Trophoblast cell (in vitro differentiated cells and primary cell): Measurements from ENCODE around the gene CAMSAP1.

ENCODE experiments used
- DNase-seq, 2 donors: peaks; one replicate each; pipeline ENCODE4 v3.0.0-alpha.2; 2016
- H2AFZ ChIP-seq: 2 replicates; pipeline ENCODE4 v1.6.1; 2013; ENCODE audit warnings: low read length, moderate library complexity, mild to moderate bottlenecking; ENCODE audit not compliant: insufficient read depth, poor library complexity
- H2AK5ac ChIP-seq: 2 replicates; pipeline ENCODE4 v1.6.1; 2013; ENCODE audit warnings: mild to moderate bottlenecking, low read length
- H2BK120ac ChIP-seq: 2 replicates; pipeline ENCODE4 v1.6.1; 2013; ENCODE audit warnings: low read length, mild to moderate bottlenecking, moderate library complexity; ENCODE audit not compliant: insufficient read depth, poor library complexity
- H2BK12ac ChIP-seq: 2 replicates; pipeline ENCODE4 v1.6.1; 2013; ENCODE audit warnings: mild to moderate bottlenecking, low read length, moderate library complexity
- H2BK5ac ChIP-seq: 2 replicates; pipeline ENCODE4 v1.6.1; 2013; ENCODE audit warnings: low read length, low read depth, moderate library complexity, mild to moderate bottlenecking; ENCODE audit not compliant: poor library complexity
- H3K14ac ChIP-seq: 2 replicates; pipeline ENCODE4 v1.6.1; 2013; ENCODE audit warnings: mild to moderate bottlenecking, low read length
- H3K18ac ChIP-seq: 2 replicates; pipeline ENCODE4 v1.6.1; 2013; ENCODE audit warnings: mild to moderate bottlenecking, low read length
- H3K23ac ChIP-seq: 2 replicates; pipeline ENCODE4 v1.6.1; 2013; ENCODE audit warnings: low read length
- H3K27ac ChIP-seq: 2 replicates; pipeline ENCODE4 v1.5.1; 2013; ENCODE audit warnings: low read depth, mild to moderate bottlenecking, inconsistent platforms, low read length, moderate library complexity
- H3K27me3 ChIP-seq: 2 replicates; pipeline ENCODE4 v1.6.1; 2013; ENCODE audit warnings: inconsistent platforms, mild to moderate bottlenecking, low read length, moderate library complexity; ENCODE audit not compliant: insufficient read depth
- H3K36me3 ChIP-seq, 2 experiments: 1 replicate in 1 of 2; 2 replicates in 1 of 2; pipeline ENCODE4 v1.6.1; 2013; ENCODE audit warnings: low read length in 2 of 2, mild to moderate bottlenecking in 2 of 2, moderate library complexity in 1 of 2; ENCODE audit not compliant: insufficient read depth in 2 of 2, control insufficient read depth in 1 of 2
- H3K4ac ChIP-seq: 2 replicates; pipeline ENCODE4 v1.6.1; 2013; ENCODE audit warnings: low read depth, mild to moderate bottlenecking, low read length, moderate library complexity
- H3K4me1 ChIP-seq, 2 experiments: 1 replicate in 1 of 2; 2 replicates in 1 of 2; pipeline ENCODE4 v1.6.1; 2013; ENCODE audit warnings: low read length in 2 of 2, mild to moderate bottlenecking in 2 of 2, moderate library complexity in 1 of 2; ENCODE audit not compliant: insufficient read depth in 2 of 2, control insufficient read depth in 1 of 2
- H3K4me2 ChIP-seq: 2 replicates; pipeline ENCODE4 v1.6.1; 2013; ENCODE audit warnings: inconsistent platforms, mild to moderate bottlenecking, low read length, moderate library complexity
- H3K4me3 ChIP-seq: 2 replicates; pipeline ENCODE4 v1.5.1; 2013; ENCODE audit warnings: mild to moderate bottlenecking, low read depth, low read length, inconsistent platforms
- H3K79me1 ChIP-seq: one replicate; pipeline ENCODE4 v1.6.1; 2013; ENCODE audit warnings: low read length
- H3K79me2 ChIP-seq: 2 replicates; pipeline ENCODE4 v1.6.1; 2013; ENCODE audit warnings: low read length, mild to moderate bottlenecking; ENCODE audit not compliant: control insufficient read depth, insufficient read depth, poor library complexity
- H3K9ac ChIP-seq: 2 replicates; pipeline ENCODE4 v1.6.1; 2013; ENCODE audit warnings: mild to moderate bottlenecking, low read length
- H3K9me3 ChIP-seq: 2 replicates; pipeline ENCODE4 v1.6.1; 2013; ENCODE audit warnings: low read depth, mild to moderate bottlenecking, control low read depth, inconsistent platforms, low read length; ENCODE audit not compliant: insufficient read depth
- H4K12ac ChIP-seq: 2 replicates; pipeline ENCODE4 v1.6.1; 2013; ENCODE audit warnings: low read depth, mild to moderate bottlenecking, low read length, moderate library complexity
- H4K8ac ChIP-seq: 2 replicates; pipeline ENCODE4 v1.6.1; 2013; ENCODE audit warnings: low read depth, mild to moderate bottlenecking, low read length, moderate library complexity
- H4K91ac ChIP-seq: one replicate; pipeline ENCODE4 v1.6.1; 2013; ENCODE audit warnings: low read depth, mild to moderate bottlenecking, low read length, moderate library complexity
- WGBS: extraction: QIAGEN DNeasy Blood & Tissue Kit; methylation state at CpG from one replicate; pipeline ENCODE4 v1.1.7; 2013; ENCODE audit warnings: missing lambda C conversion rate; ENCODE audit not compliant: insufficient read length, insufficient coverage; ENCODE audit errors: extremely low coverage; 5-methylcytosine and 5-hydroxymethylcytosine counted together

CAMSAP1 gene

DNA sequence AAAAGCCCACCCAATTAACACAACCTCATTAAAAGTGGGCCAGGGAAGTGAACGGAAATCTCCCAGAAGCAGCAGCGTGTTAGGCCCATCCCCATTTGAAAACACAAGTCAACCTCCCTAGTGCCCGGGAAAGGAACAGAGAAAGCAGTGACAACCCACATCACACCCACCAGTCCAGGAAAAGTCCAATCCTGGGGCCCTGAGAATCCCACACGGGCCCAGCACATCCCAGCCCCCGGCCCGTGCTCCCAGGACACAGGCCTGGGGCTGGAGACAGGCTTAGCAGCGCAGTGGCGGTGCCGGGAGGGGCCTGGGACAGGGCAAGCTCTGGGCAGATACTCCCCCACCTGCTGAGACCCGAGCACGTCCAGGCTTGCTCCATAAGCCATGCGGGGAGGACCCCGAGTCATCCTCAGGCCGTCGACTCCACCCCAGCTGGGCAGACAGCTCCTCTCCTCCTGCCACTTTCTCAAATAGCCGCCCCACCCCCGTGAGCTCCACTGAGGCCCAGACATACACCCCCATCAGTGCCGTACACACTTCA, 104.4 kb downstream of the CAMSAP1 start:
- Histone ChIP-seq H3K4me2 (no peak overlapping the region), H2BK12ac (no peak overlapping the region), H3K9ac (no peak overlapping the region), H3K14ac (no peak overlapping the region), H3K4ac (no peak overlapping the region), H3K27ac (no peak overlapping the region), H3K36me3 (peaks cover 0 to 4% of the 10 kb centered on the region in 2 experiments), H2AFZ (no peak overlapping the region), H3K79me2 (no peaks in the 10 kb centered on the region), H3K27me3 (no peaks in the 10 kb centered on the region), H3K4me3 (no peak overlapping the region), H3K23ac (no peak overlapping the region), H4K12ac (no peak overlapping the region), H3K4me1 (peaks cover 3 to 7% of the 10 kb centered on the region in 2 experiments), H3K9me3 (peaks cover 7% of the 10 kb centered on the region), H2BK120ac (no peak overlapping the region), H3K18ac (no peak overlapping the region), H4K8ac (no peak overlapping the region), H2AK5ac (no peak overlapping the region), H2BK5ac (no peak overlapping the region), H3K79me1 (no peaks in the 10 kb centered on the region), H4K91ac (no peak overlapping the region)
- no peak for DNase-seq
- WGBS = no CpG with 5 or more reads among the region's 18 CpGs

DNA sequence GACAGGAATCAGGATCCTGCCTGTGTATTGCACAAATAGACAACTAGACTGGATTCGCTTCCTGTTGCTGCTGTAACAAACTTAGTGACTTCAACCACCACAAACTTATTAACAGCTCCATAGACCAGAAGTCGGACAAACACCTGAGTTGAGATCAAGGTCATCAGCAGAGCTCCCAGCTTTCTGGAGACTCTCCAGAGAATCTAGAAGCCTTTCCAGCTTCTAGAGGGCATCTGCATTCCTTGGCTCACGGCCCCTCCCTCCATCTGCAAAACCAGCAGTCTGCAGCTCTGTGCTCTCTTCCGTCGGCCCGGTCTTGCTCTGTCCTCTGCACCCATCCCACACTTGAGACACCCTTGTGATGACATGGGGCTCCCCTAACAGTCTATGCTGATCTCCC, 106.3 kb downstream of the CAMSAP1 start:
- Histone ChIP-seq H3K27me3 (no peaks in the 10 kb centered on the region), H3K23ac (no peak overlapping the region), H4K12ac (no peak overlapping the region), H2AFZ (no peak overlapping the region), H3K4me2 (no peak overlapping the region), H3K9me3 (peaks cover 12% of the 10 kb centered on the region), H4K8ac (no peak overlapping the region), H3K14ac (no peak overlapping the region), H3K4ac (no peak overlapping the region), H2BK5ac (no peak overlapping the region), H2BK12ac (no peak overlapping the region), H2BK120ac (no peak overlapping the region), H2AK5ac (no peak overlapping the region), H3K36me3 (no peaks in the 10 kb centered on the region), H3K27ac (no peak overlapping the region), H3K18ac (no peak overlapping the region), H3K4me3 (no peak overlapping the region), H3K79me1 (no peaks in the 10 kb centered on the region), H4K91ac (no peak overlapping the region), H3K79me2 (no peaks in the 10 kb centered on the region), H3K9ac (no peak overlapping the region), H3K4me1 (peaks cover 3 to 7% of the 10 kb centered on the region in 2 experiments)
- no peak for DNase-seq
- no CpG with 5 or more reads among the region's 6 CpGs for WGBS

DNA sequence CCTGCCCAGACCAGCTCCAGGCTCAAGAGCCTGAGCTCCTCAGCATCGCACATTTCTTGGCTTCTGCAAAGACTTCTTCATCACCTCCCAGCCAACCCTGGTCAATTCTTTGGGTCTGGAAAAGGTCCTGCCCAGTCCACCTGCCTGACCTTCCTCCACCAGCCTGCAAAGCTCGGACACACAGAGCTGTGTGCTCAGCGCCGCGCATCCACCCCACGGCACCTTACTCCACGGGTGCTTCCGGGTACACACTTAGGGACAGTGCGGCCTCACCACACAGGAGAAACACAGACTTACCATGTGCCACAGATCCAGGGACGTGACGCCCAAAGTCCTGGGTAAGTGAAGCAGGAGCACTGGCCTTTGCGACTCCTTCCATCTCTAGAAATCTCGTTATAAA, 108.1 kb downstream of the CAMSAP1 start:
- Histone ChIP-seq H2BK5ac (no peak overlapping the region), H3K18ac (no peak overlapping the region), H3K23ac (no peak overlapping the region), H3K4me1 (no peaks in the 10 kb centered on the region), H3K27me3 (no peaks in the 10 kb centered on the region), H3K79me1 (no peaks in the 10 kb centered on the region), H2BK12ac (no peak overlapping the region), H3K4ac (no peak overlapping the region), H3K36me3 (no peaks in the 10 kb centered on the region), H2BK120ac (no peak overlapping the region), H2AK5ac (no peak overlapping the region), H2AFZ (no peak overlapping the region), H3K9me3 (peaks cover 10% of the 10 kb centered on the region), H4K8ac (no peak overlapping the region), H3K4me2 (no peak overlapping the region), H4K12ac (no peak overlapping the region), H3K79me2 (no peaks in the 10 kb centered on the region), H3K27ac (no peak overlapping the region), H3K4me3 (no peak overlapping the region), H4K91ac (no peak overlapping the region), H3K14ac (no peak overlapping the region), H3K9ac (no peak overlapping the region)
- WGBS = no CpG with 5 or more reads among the region's 13 CpGs
- DNase-seq = no peak

DNA sequence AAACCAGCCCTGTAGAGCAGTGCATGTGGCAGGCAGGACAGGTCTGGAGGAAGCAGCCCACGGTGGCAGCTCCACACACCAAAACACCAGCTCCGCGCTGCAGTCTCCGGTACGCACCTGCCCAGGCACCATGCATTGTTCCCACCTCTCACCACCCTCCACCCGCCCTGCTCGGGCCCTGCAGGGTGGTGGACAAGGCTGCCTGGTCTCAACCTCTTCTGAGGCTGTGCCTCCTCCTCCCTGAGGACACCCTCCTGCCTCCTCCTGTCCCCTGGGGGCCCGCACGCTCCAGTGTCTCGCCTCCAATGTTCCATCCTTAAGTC, 109.1 kb downstream of the CAMSAP1 start:
- Histone ChIP-seq H3K14ac (no peak overlapping the region), H3K27ac (no peak overlapping the region), H3K79me2 (no peaks in the 10 kb centered on the region), H3K18ac (no peak overlapping the region), H2BK120ac (no peak overlapping the region), H4K12ac (no peak overlapping the region), H3K36me3 (no peaks in the 10 kb centered on the region), H3K27me3 (no peaks in the 10 kb centered on the region), H2BK5ac (no peak overlapping the region), H4K91ac (no peak overlapping the region), H2AK5ac (no peak overlapping the region), H2AFZ (no peak overlapping the region), H3K23ac (no peak overlapping the region), H3K4ac (no peak overlapping the region), H3K4me1 (no peaks in the 10 kb centered on the region), H2BK12ac (no peak overlapping the region), H3K79me1 (no peaks in the 10 kb centered on the region), H3K9me3 (peaks cover 10% of the 10 kb centered on the region), H4K8ac (no peak overlapping the region), H3K9ac (no peak overlapping the region), H3K4me3 (no peak overlapping the region), H3K4me2 (no peak overlapping the region)
- no CpG with 5 or more reads among the region's 10 CpGs for WGBS
- no peak for DNase-seq
